CD4-positive, alpha-beta T cell (primary cell): ENCODE results near the gene RAD51B. TPM values are rescaled to one million over a fixed set of nuclear protein-coding genes. Genes with fewer than 3 reads are reported as not detected.

ENCODE experiments used
- ATAC-seq: fragments of 200-7000 bp; cut with Tn5 transposase; one replicate; pipeline ENCODE4 v1.10.0; 2022; ENCODE audit warnings: mild to moderate bottlenecking; ENCODE audit not compliant: poor library complexity
- CTCF ChIA-PET: fragments of 350-600 bp; sonication (Branson Sonifier 250); formaldehyde crosslinking; loops from one replicate; lab custom pipeline; 2021; ENCODE audit warnings: antibody characterized with exemption, inconsistent platforms; lab: Charles Lee
- POLR2A ChIA-PET: fragments of 350-600 bp; sonication (Branson Sonifier 250); formaldehyde crosslinking; loops from one replicate; lab custom pipeline; 2021; ENCODE audit warnings: antibody characterized with exemption, inconsistent platforms; lab: Charles Lee
- DNase-seq, 14 experiments: peaks; one replicate each; pipeline ENCODE4 v3.0.0-alpha.2; 2013 to 2020; ENCODE audit warnings: mixed read lengths in 2 of 14
- H3K27ac ChIP-seq, 2 donors: one replicate each; pipeline versions ENCODE4 v1.5.1 to v1.7.0; 2013; ENCODE audit warnings: low read length in 2 of 2, low read depth in 1 of 2, mild to moderate bottlenecking in 1 of 2
- H3K27me3 ChIP-seq, 2 experiments: 1 replicate in 1 of 2; 2 replicates in 1 of 2; pipeline versions ENCODE4 v1.6.1 to v1.7.0; 2013; ENCODE audit warnings: low read length in 2 of 2, control low read depth in 1 of 2, mild to moderate bottlenecking in 1 of 2, moderate library complexity in 1 of 2; ENCODE audit not compliant: insufficient read depth in 2 of 2, control insufficient read depth in 1 of 2
- H3K36me3 ChIP-seq: one replicate; pipeline ENCODE4 v1.6.1; 2013; ENCODE audit warnings: low read length, control low read depth; ENCODE audit not compliant: insufficient read depth
- H3K4me1 ChIP-seq: one replicate; pipeline ENCODE4 v1.6.1; 2013; ENCODE audit warnings: low read length, control low read depth; ENCODE audit not compliant: insufficient read depth
- H3K4me3 ChIP-seq: one replicate; pipeline ENCODE4 v1.5.1; 2013; ENCODE audit warnings: mild to moderate bottlenecking, low read length, moderate library complexity
- H3K9me3 ChIP-seq, 2 experiments: 1 replicate in 1 of 2; 2 replicates in 1 of 2; pipeline versions ENCODE4 v1.6.1 to v1.7.0; 2013; ENCODE audit warnings: low read length in 2 of 2, mild to moderate bottlenecking in 2 of 2, control low read depth in 1 of 2, moderate library complexity in 1 of 2; ENCODE audit not compliant: control insufficient read depth in 1 of 2, insufficient read depth in 1 of 2
- H3K27ac Mint-ChIP-seq: one replicate; pipeline ENCODE4 v1.8.0; 2020; ENCODE audit warnings: mixed read lengths
- H3K27me3 Mint-ChIP-seq: one replicate; pipeline ENCODE4 v1.8.0; 2021; ENCODE audit warnings: mixed read lengths
- H3K36me3 Mint-ChIP-seq: one replicate; pipeline ENCODE4 v1.8.0; 2021; ENCODE audit warnings: low read depth, mixed read lengths
- H3K4me1 Mint-ChIP-seq: one replicate; pipeline ENCODE4 v1.8.0; 2021; ENCODE audit warnings: low read depth, mixed read lengths
- H3K4me3 Mint-ChIP-seq: one replicate; pipeline ENCODE4 v1.8.0; 2020; ENCODE audit warnings: mild to moderate bottlenecking, mixed read lengths
- H3K9me3 Mint-ChIP-seq: one replicate; pipeline ENCODE4 v1.8.0; 2020; ENCODE audit warnings: mixed read lengths
- CTCF ChIP-seq: fragments of 200-600 bp; IDR thresholded peaks from one replicate; pipeline ENCODE4 v1.8.0; 2022; ENCODE audit warnings: antibody characterized with exemption, mild to moderate bottlenecking
- intact Hi-C, 2 experiments: fragments of 100-400 bp; cut with DNase I in 1 of 2; cut with micrococcal nuclease in 1 of 2; formaldehyde crosslinking; loops; one replicate each; pipeline versions ENCODE4 v1.15.1 to v1.9.0; 2023 to 2025; cut with DNase I, micrococcal nuclease
- total RNA-seq, 174 experiments: library from RNA in 2 of 174; stranded (reverse) in 2 of 174; gene quantifications; one replicate each; pipeline ENCODE4 v1.2.3 and lab custom pipeline; 2021 to 2026

The RAD51B gene
- total RNA-seq, 2 experiments from 2014 or later: 18.4 to 20.0 TPM

- Histone ChIP-seq H3K9me3 (no peaks in the 10 kb centered on the region), H3K27ac (no peak overlapping the region), H3K4me1 (peaks cover 3% of the 10 kb centered on the region), H3K27me3 (no peaks in the 10 kb centered on the region), H3K4me3 (no peak overlapping the region), H3K36me3 (no peaks in the 10 kb centered on the region)
- H3K27ac Mint-ChIP-seq: no peak overlapping the region
- intact Hi-C loops: no loop called here
- H3K27me3 Mint-ChIP-seq: no peaks in the 10 kb centered on the region
- CTCF ChIA-PET: no interaction called here
- ATAC-seq (no peak), DNase-seq (no peak)
- POLR2A ChIA-PET: interaction anchor here (0.8 kb wide), 1 partner anchor 19 kb away, joined by 3 read pairs; no protein-coding TSS in a partner anchor
- H3K36me3 Mint-ChIP-seq: no peaks in the 10 kb centered on the region
- peaks cover 23% of the 10 kb centered on the region for H3K4me1 Mint-ChIP-seq
- no peaks in the 10 kb centered on the region for H3K9me3 Mint-ChIP-seq
- no peak for TF ChIP-seq CTCF
- H3K4me3 Mint-ChIP-seq: no peak overlapping the region
These were observed 575.2 kb downstream of the RAD51B start for GRCh38 chr14:68394764-68395143.

- peaks cover 7% of the 10 kb centered on the region for H3K4me1 ChIP-seq
- Mint-ChIP-seq H3K4me1 (peaks cover 27% of the 10 kb centered on the region), H3K4me3 (no peak overlapping the region), H3K36me3 (no peaks in the 10 kb centered on the region), H3K9me3 (no peaks in the 10 kb centered on the region), H3K27ac (no peak overlapping the region), H3K27me3 (no peaks in the 10 kb centered on the region)
- no peaks in the 10 kb centered on the region for H3K27me3 ChIP-seq
- ATAC-seq: no peak
- TF ChIP-seq CTCF: no peak
- ChIA-PET CTCF (no interaction called here), POLR2A (no interaction called here)
- intact Hi-C loops: no loop called here
- no peak overlapping the region for H3K27ac ChIP-seq
- peak in 1 of 14 experiments; percentile 33 for DNase-seq
- H3K9me3 ChIP-seq: no peaks in the 10 kb centered on the region
- H3K36me3 ChIP-seq: no peaks in the 10 kb centered on the region
- H3K4me3 ChIP-seq: no peak overlapping the region
These were observed 576.0 kb downstream of the RAD51B start for GRCh38 chr14:68395604-68396003.

- POLR2A ChIA-PET: no interaction called here
- no peak overlapping the region for H3K27ac Mint-ChIP-seq
- DNase-seq (no peak), ATAC-seq (no peak)
- no peaks in the 10 kb centered on the region for H3K9me3 ChIP-seq
- peaks cover 27% of the 10 kb centered on the region for H3K4me1 Mint-ChIP-seq
- intact Hi-C loops: no loop called here
- CTCF ChIA-PET: no interaction called here
- no peaks in the 10 kb centered on the region for H3K36me3 Mint-ChIP-seq
- no peaks in the 10 kb centered on the region for H3K27me3 Mint-ChIP-seq
- no peak overlapping the region for H3K4me3 ChIP-seq
- no peak overlapping the region for H3K27ac ChIP-seq
- no peaks in the 10 kb centered on the region for H3K9me3 Mint-ChIP-seq
- no peak overlapping the region for H3K4me3 Mint-ChIP-seq
- no peak for TF ChIP-seq CTCF
- peaks cover 7% of the 10 kb centered on the region for H3K4me1 ChIP-seq
- no peaks in the 10 kb centered on the region for H3K36me3 ChIP-seq
- H3K27me3 ChIP-seq: no peaks in the 10 kb centered on the region
These were observed 576.9 kb downstream of the RAD51B start for GRCh38 chr14:68396461-68396860.
